ENCODE results near the gene SSBP3.

SSBP3 gene

GRCh38 chr1:54356680-54357147 is 49.5 kb downstream of the SSBP3 start:
- DNase-seq (ENCODE audit: low read depth, low spot score): no peak
- Histone ChIP-seq H3K9ac (ENCODE audit: insufficient read length, low read depth) (peak overlapping the region; percentile 43), H3K9me3 (ENCODE audit: insufficient read depth, low read length) (no peaks in the 10 kb centered on the region), H3K4me1 (ENCODE audit: insufficient read depth, insufficient read length) (peaks cover 52% of the 10 kb centered on the region), H3K4me3 (ENCODE audit: insufficient read length, low read depth) (no peak overlapping the region), H3K27me3 (ENCODE audit: insufficient read depth, insufficient read length) (no peaks in the 10 kb centered on the region), H3K36me3 (ENCODE audit: insufficient read depth, insufficient read length, low read length) (peaks cover 61% of the 10 kb centered on the region)
- TF ChIP-seq YY1 (IDR thresholded peaks at IDR 0.05; ENCODE audit: insufficient read depth, insufficient read length): no peak
- TF ChIP-seq ZNF274 (IDR thresholded peaks at IDR 0.05; ENCODE audit: low read depth, low read length): no peak
- TF ChIP-seq SUZ12 (IDR thresholded peaks at IDR 0.05; ENCODE audit: extremely low read depth, insufficient read depth, insufficient read length): no peak

GRCh38 chr1:54355931-54356679 is 50.1 kb downstream of the SSBP3 start:
- H3K4me3 ChIP-seq (ENCODE audit: insufficient read length, low read depth): no peak overlapping the region
- peaks cover 49% of the 10 kb centered on the region for H3K4me1 ChIP-seq (ENCODE audit: insufficient read depth, insufficient read length)
- no peaks in the 10 kb centered on the region for H3K27me3 ChIP-seq (ENCODE audit: insufficient read depth, insufficient read length)
- no peak for TF ChIP-seq YY1 (IDR thresholded peaks at IDR 0.05; ENCODE audit: insufficient read depth, insufficient read length)
- TF ChIP-seq ZNF274 (IDR thresholded peaks at IDR 0.05; ENCODE audit: low read depth, low read length): no peak
- TF ChIP-seq SUZ12 (IDR thresholded peaks at IDR 0.05; ENCODE audit: extremely low read depth, insufficient read depth, insufficient read length): no peak
- no peaks in the 10 kb centered on the region for H3K9me3 ChIP-seq (ENCODE audit: insufficient read depth, low read length)
- peaks cover 62% of the 10 kb centered on the region for H3K36me3 ChIP-seq (ENCODE audit: insufficient read depth, insufficient read length, low read length)
- no peak overlapping the region for H3K9ac ChIP-seq (ENCODE audit: insufficient read length, low read depth)
- no peak for DNase-seq (ENCODE audit: low read depth, low spot score)

- TF ChIP-seq ZNF274 (IDR thresholded peaks at IDR 0.05; ENCODE audit: low read depth, low read length) (no peak), SUZ12 (IDR thresholded peaks at IDR 0.05; ENCODE audit: extremely low read depth, insufficient read depth, insufficient read length) (no peak), YY1 (IDR thresholded peaks at IDR 0.05; ENCODE audit: insufficient read depth, insufficient read length) (no peak)
- H3K9me3 ChIP-seq (ENCODE audit: insufficient read depth, low read length): no peaks in the 10 kb centered on the region
- peak overlapping the region; percentile 1 for H3K9ac ChIP-seq (ENCODE audit: insufficient read length, low read depth)
- H3K27me3 ChIP-seq (ENCODE audit: insufficient read depth, insufficient read length): no peaks in the 10 kb centered on the region
- H3K4me1 ChIP-seq (ENCODE audit: insufficient read depth, insufficient read length): peaks cover 54% of the 10 kb centered on the region
- DNase-seq (ENCODE audit: low read depth, low spot score): no peak
- peaks cover 57% of the 10 kb centered on the region for H3K36me3 ChIP-seq (ENCODE audit: insufficient read depth, insufficient read length, low read length)
- H3K4me3 ChIP-seq (ENCODE audit: insufficient read length, low read depth): no peak overlapping the region
These were observed 51.3 kb downstream of the SSBP3 start for GRCh38 chr1:54354899-54355298.

- H3K9ac ChIP-seq (ENCODE audit: insufficient read length, low read depth): peak overlapping the region; percentile 1
- no peak overlapping the region for H3K4me3 ChIP-seq (ENCODE audit: insufficient read length, low read depth)
- H3K9me3 ChIP-seq (ENCODE audit: insufficient read depth, low read length): no peaks in the 10 kb centered on the region
- TF ChIP-seq SUZ12 (IDR thresholded peaks at IDR 0.05; ENCODE audit: extremely low read depth, insufficient read depth, insufficient read length): no peak
- no peak for TF ChIP-seq YY1 (IDR thresholded peaks at IDR 0.05; ENCODE audit: insufficient read depth, insufficient read length)
- no peak for TF ChIP-seq ZNF274 (IDR thresholded peaks at IDR 0.05; ENCODE audit: low read depth, low read length)
- no peak for DNase-seq (ENCODE audit: low read depth, low spot score)
- peaks cover 57% of the 10 kb centered on the region for H3K36me3 ChIP-seq (ENCODE audit: insufficient read depth, insufficient read length, low read length)
- peaks cover 52% of the 10 kb centered on the region for H3K4me1 ChIP-seq (ENCODE audit: insufficient read depth, insufficient read length)
- no peaks in the 10 kb centered on the region for H3K27me3 ChIP-seq (ENCODE audit: insufficient read depth, insufficient read length)
These were observed 52.2 kb downstream of the SSBP3 start for GRCh38 chr1:54353959-54354358.

- Histone ChIP-seq H3K4me1 (ENCODE audit: insufficient read depth, insufficient read length) (peaks cover 45% of the 10 kb centered on the region), H3K27me3 (ENCODE audit: insufficient read depth, insufficient read length) (no peaks in the 10 kb centered on the region), H3K36me3 (ENCODE audit: insufficient read depth, insufficient read length, low read length) (peaks cover 55% of the 10 kb centered on the region)
These were observed 53.4 kb downstream of the SSBP3 start for GRCh38 chr1:54352755-54353154.

GRCh38 chr1:54350360-54350759 is 55.8 kb downstream of the SSBP3 start:
- Histone ChIP-seq H3K27me3 (ENCODE audit: insufficient read depth, insufficient read length) (no peaks in the 10 kb centered on the region), H3K36me3 (ENCODE audit: insufficient read depth, insufficient read length, low read length) (peaks cover 45% of the 10 kb centered on the region), H3K9me3 (ENCODE audit: insufficient read depth, low read length) (no peaks in the 10 kb centered on the region), H3K4me1 (ENCODE audit: insufficient read depth, insufficient read length) (peaks cover 35% of the 10 kb centered on the region), H3K9ac (ENCODE audit: insufficient read length, low read depth) (peak overlapping the region; percentile 1), H3K4me3 (ENCODE audit: insufficient read length, low read depth) (no peak overlapping the region)
- no peak for DNase-seq (ENCODE audit: low read depth, low spot score)
- no peak for TF ChIP-seq ZNF274 (IDR thresholded peaks at IDR 0.05; ENCODE audit: low read depth, low read length)
- no peak for TF ChIP-seq SUZ12 (IDR thresholded peaks at IDR 0.05; ENCODE audit: extremely low read depth, insufficient read depth, insufficient read length)
- TF ChIP-seq YY1 (IDR thresholded peaks at IDR 0.05; ENCODE audit: insufficient read depth, insufficient read length): no peak

More at GRCh38 chr1:54352755-54353154, 53.4 kb downstream of the SSBP3 start:
- TF ChIP-seq YY1 (IDR thresholded peaks at IDR 0.05; ENCODE audit: insufficient read depth, insufficient read length): no peak
- no peak for TF ChIP-seq SUZ12 (IDR thresholded peaks at IDR 0.05; ENCODE audit: extremely low read depth, insufficient read depth, insufficient read length)
- Histone ChIP-seq H3K9ac (ENCODE audit: insufficient read length, low read depth) (no peak overlapping the region), H3K4me3 (ENCODE audit: insufficient read length, low read depth) (no peak overlapping the region), H3K9me3 (ENCODE audit: insufficient read depth, low read length) (no peaks in the 10 kb centered on the region)
- no peak for DNase-seq (ENCODE audit: low read depth, low spot score)

GRCh38 chr1:54348700-54349021 is 57.5 kb downstream of the SSBP3 start:
- H3K9me3 ChIP-seq (ENCODE audit: insufficient read depth, low read length): no peaks in the 10 kb centered on the region
- no peak overlapping the region for H3K4me3 ChIP-seq (ENCODE audit: insufficient read length, low read depth)
- peaks cover 59% of the 10 kb centered on the region for H3K36me3 ChIP-seq (ENCODE audit: insufficient read depth, insufficient read length, low read length)
- TF ChIP-seq YY1 (IDR thresholded peaks at IDR 0.05; ENCODE audit: insufficient read depth, insufficient read length): no peak
- TF ChIP-seq SUZ12 (IDR thresholded peaks at IDR 0.05; ENCODE audit: extremely low read depth, insufficient read depth, insufficient read length): no peak
- no peak for TF ChIP-seq ZNF274 (IDR thresholded peaks at IDR 0.05; ENCODE audit: low read depth, low read length)
- no peaks in the 10 kb centered on the region for H3K27me3 ChIP-seq (ENCODE audit: insufficient read depth, insufficient read length)
- DNase-seq (ENCODE audit: low read depth, low spot score): no peak
- peaks cover 26% of the 10 kb centered on the region for H3K4me1 ChIP-seq (ENCODE audit: insufficient read depth, insufficient read length)
- H3K9ac ChIP-seq (ENCODE audit: insufficient read length, low read depth): no peak overlapping the region
